HCT116 (cell line): ENCODE data around the gene DRC7.

Experiments used
- CEBPB ChIP-seq: IDR thresholded peaks from 2 replicates; pipeline ENCODE4 v1.6.1; 2012; ENCODE audit warnings: low read depth
- ELF1 ChIP-seq: IDR thresholded peaks from 2 replicates; pipeline ENCODE4 v1.6.1; 2012; ENCODE audit warnings: low read depth, borderline replicate concordance
- EZH2 ChIP-seq: fragments of 200-600 bp; sonication (generic); IDR thresholded peaks from 2 replicates; pipeline ENCODE4 v1.6.1; 2017; ENCODE audit warnings: antibody characterized with exemption, mixed run types
- JUND ChIP-seq: IDR thresholded peaks from 2 replicates; pipeline ENCODE4 v1.6.1; 2012
- POLR2A ChIP-seq: IDR thresholded peaks from 2 replicates; pipeline ENCODE4 v1.7.0; 2011; ENCODE audit warnings: borderline replicate concordance; ENCODE audit not compliant: insufficient read depth, insufficient read length; ENCODE audit errors: extremely low read depth
- POLR2AphosphoS5 ChIP-seq: IDR thresholded peaks from 2 replicates; pipeline ENCODE4 v1.6.1; 2011; ENCODE audit warnings: mild to moderate bottlenecking, low read depth, low read length, moderate library complexity
- RAD21 ChIP-seq: IDR thresholded peaks from 2 replicates; pipeline ENCODE4 v1.6.1; 2012; ENCODE audit warnings: low read depth, mild to moderate bottlenecking
- SIN3A ChIP-seq: IDR thresholded peaks from 2 replicates; pipeline ENCODE4 v1.6.1; 2012; ENCODE audit warnings: low read depth
- SRF ChIP-seq: IDR thresholded peaks from 2 replicates; pipeline ENCODE4 v1.6.1; 2012; ENCODE audit warnings: low read depth
- ZFX ChIP-seq: fragments of 450-650 bp; IDR thresholded peaks from 2 replicates; pipeline ENCODE4 v1.6.1; 2017
- TF ChIP-seq, protein P1 (sequence below), 3 experiments: fragments of 200-600 bp in 1 of 3; sonication (generic) in 1 of 3; IDR thresholded peaks in 2 of 3; conservative IDR thresholded peaks in 1 of 3; 2 replicates each; pipeline ENCODE4 v1.5.1; 2012 to 2017; ENCODE audit warnings: low read depth in 2 of 3, low read length in 2 of 3, antibody characterized with exemption in 1 of 3, borderline replicate concordance in 1 of 3, control low read depth in 1 of 3, mild to moderate bottlenecking in 1 of 3, mixed read lengths in 1 of 3, mixed run types in 1 of 3, moderate library complexity in 1 of 3; ENCODE audit not compliant: insufficient read depth in 1 of 3
- TF ChIP-seq, protein P2 (sequence below): IDR thresholded peaks from 2 replicates; pipeline ENCODE4 v1.6.1; 2012
- TF ChIP-seq, protein P3 (sequence below): IDR thresholded peaks from 2 replicates; pipeline ENCODE4 v1.6.1; 2012; ENCODE audit warnings: low read depth

DNA sequence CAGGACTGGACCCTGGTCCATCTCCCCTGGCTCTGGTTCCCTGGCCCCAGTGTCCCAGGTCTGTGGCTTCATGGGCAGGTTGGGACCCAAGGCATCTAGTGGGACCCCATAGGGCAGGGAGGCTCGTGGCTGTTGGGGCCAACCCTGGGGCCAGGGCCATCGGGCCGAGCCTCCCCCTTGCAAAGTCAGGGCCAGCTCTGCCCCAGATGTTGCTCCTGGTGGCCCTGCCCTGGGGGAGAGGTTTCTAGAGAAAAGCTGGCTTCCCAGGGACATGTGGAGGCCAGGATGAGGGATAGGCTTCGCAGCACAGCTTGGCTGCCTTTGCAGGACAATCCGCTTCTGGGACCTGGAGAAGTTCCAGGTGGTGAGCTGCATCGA is 57.6 kb downstream of the DRC7 start:
- TF ChIP-seq RAD21 (no peak), SRF (no peak), EZH2 (no peak), POLR2AphosphoS5 (no peak), POLR2A (no peak), SIN3A (no peak), ZFX (no peak), ELF1 (no peak), JUND (no peak), CEBPB (no peak)
- TF ChIP-seq, protein P1, sequence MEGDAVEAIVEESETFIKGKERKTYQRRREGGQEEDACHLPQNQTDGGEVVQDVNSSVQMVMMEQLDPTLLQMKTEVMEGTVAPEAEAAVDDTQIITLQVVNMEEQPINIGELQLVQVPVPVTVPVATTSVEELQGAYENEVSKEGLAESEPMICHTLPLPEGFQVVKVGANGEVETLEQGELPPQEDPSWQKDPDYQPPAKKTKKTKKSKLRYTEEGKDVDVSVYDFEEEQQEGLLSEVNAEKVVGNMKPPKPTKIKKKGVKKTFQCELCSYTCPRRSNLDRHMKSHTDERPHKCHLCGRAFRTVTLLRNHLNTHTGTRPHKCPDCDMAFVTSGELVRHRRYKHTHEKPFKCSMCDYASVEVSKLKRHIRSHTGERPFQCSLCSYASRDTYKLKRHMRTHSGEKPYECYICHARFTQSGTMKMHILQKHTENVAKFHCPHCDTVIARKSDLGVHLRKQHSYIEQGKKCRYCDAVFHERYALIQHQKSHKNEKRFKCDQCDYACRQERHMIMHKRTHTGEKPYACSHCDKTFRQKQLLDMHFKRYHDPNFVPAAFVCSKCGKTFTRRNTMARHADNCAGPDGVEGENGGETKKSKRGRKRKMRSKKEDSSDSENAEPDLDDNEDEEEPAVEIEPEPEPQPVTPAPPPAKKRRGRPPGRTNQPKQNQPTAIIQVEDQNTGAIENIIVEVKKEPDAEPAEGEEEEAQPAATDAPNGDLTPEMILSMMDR (IDR thresholded peaks at IDR 0.05 in 2 of 3, conservative IDR thresholded peaks at IDR 0.05 in 1 of 3; ENCODE audit: borderline replicate concordance in 1 of 3, insufficient read depth in 1 of 3, low read depth in 2 of 3, low read length in 2 of 3) = no peak
- TF ChIP-seq, protein P2, sequence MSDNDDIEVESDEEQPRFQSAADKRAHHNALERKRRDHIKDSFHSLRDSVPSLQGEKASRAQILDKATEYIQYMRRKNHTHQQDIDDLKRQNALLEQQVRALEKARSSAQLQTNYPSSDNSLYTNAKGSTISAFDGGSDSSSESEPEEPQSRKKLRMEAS = no peak
- TF ChIP-seq, protein P3, sequence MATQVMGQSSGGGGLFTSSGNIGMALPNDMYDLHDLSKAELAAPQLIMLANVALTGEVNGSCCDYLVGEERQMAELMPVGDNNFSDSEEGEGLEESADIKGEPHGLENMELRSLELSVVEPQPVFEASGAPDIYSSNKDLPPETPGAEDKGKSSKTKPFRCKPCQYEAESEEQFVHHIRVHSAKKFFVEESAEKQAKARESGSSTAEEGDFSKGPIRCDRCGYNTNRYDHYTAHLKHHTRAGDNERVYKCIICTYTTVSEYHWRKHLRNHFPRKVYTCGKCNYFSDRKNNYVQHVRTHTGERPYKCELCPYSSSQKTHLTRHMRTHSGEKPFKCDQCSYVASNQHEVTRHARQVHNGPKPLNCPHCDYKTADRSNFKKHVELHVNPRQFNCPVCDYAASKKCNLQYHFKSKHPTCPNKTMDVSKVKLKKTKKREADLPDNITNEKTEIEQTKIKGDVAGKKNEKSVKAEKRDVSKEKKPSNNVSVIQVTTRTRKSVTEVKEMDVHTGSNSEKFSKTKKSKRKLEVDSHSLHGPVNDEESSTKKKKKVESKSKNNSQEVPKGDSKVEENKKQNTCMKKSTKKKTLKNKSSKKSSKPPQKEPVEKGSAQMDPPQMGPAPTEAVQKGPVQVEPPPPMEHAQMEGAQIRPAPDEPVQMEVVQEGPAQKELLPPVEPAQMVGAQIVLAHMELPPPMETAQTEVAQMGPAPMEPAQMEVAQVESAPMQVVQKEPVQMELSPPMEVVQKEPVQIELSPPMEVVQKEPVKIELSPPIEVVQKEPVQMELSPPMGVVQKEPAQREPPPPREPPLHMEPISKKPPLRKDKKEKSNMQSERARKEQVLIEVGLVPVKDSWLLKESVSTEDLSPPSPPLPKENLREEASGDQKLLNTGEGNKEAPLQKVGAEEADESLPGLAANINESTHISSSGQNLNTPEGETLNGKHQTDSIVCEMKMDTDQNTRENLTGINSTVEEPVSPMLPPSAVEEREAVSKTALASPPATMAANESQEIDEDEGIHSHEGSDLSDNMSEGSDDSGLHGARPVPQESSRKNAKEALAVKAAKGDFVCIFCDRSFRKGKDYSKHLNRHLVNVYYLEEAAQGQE = no peak
